Glutamatergic neuron (in vitro differentiated cells): ENCODE measurements around the gene NCR2. TPM values are rescaled to one million over a fixed set of nuclear protein-coding genes. Genes with fewer than 3 reads are reported as not detected.

ENCODE experiments used
- DNase-seq: peaks from one replicate; pipeline ENCODE4 v3.0.0; 2022
- H3K27ac Mint-ChIP-seq: one replicate; pipeline ENCODE4 v1.8.0; 2020; ENCODE audit warnings: mild to moderate bottlenecking, mixed read lengths, inconsistent platforms; ENCODE audit not compliant: unreplicated experiment
- H3K27me3 Mint-ChIP-seq: one replicate; pipeline ENCODE4 v1.8.0; 2020; ENCODE audit warnings: mild to moderate bottlenecking, moderate library complexity, mixed read lengths, inconsistent platforms; ENCODE audit not compliant: unreplicated experiment
- H3K36me3 Mint-ChIP-seq: one replicate; pipeline ENCODE4 v1.8.0; 2020; ENCODE audit warnings: mild to moderate bottlenecking, mixed read lengths, inconsistent platforms; ENCODE audit not compliant: unreplicated experiment
- H3K4me1 Mint-ChIP-seq: one replicate; pipeline ENCODE4 v1.8.0; 2020; ENCODE audit warnings: mild to moderate bottlenecking, low read depth, mixed read lengths, inconsistent platforms; ENCODE audit not compliant: unreplicated experiment
- H3K4me3 Mint-ChIP-seq: one replicate; pipeline ENCODE4 v1.8.0; 2020; ENCODE audit warnings: mild to moderate bottlenecking, mixed read lengths, inconsistent platforms; ENCODE audit not compliant: unreplicated experiment
- H3K9me3 Mint-ChIP-seq: one replicate; pipeline ENCODE4 v1.8.0; 2020; ENCODE audit warnings: mild to moderate bottlenecking, moderate library complexity, mixed read lengths, inconsistent platforms; ENCODE audit not compliant: unreplicated experiment
- CTCF ChIP-seq: fragments of 200-600 bp; sonication (generic); IDR thresholded peaks from one replicate; pipeline ENCODE4 v1.5.0; 2021; ENCODE audit not compliant: partially characterized antibody, unreplicated experiment
- total RNA-seq: library from RNA; stranded (reverse); fragmentation: NEBNext Ultra II Directional; extraction: Animal tissue kit (Norgen Biotek cat#: 25700); gene quantifications from one replicate; pipeline ENCODE4 v1.2.1, GENCODE V29; 2021; ENCODE audit not compliant: unreplicated experiment

The NCR2 gene
- total RNA-seq, 1 donor from 2014 or later = not detected

- no peak for DNase-seq
- Mint-ChIP-seq H3K9me3 (no peaks in the 10 kb centered on the region), H3K4me1 (peaks cover 10% of the 10 kb centered on the region), H3K36me3 (no peaks in the 10 kb centered on the region), H3K4me3 (no peak overlapping the region), H3K27me3 (peaks cover 11% of the 10 kb centered on the region), H3K27ac (no peak overlapping the region)
- TF ChIP-seq CTCF = no peak
Measured at GRCh38 chr6:41335943-41336342, 535 bp downstream of the NCR2 start.

DNA sequence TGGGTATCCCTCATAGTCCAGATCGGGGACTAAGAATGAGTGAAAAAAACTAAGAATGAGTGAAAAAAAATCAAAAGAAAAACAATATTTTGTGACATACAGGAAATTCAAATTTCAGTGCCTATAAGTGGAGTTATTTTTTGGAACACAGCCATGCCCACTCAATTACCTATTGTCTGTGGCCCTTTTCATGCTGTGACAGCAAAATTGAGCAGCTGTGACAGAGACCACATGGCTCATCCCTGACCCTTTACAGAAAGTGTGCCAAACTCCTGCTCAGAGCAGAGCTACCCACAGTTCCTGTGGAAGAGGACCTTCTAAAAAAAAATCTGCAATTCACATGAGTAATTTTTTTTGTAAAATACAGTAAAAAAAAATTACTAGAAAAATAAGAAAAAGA, 1.4 kb downstream of the NCR2 start:
- no peak for TF ChIP-seq CTCF
- no peak for DNase-seq
- H3K27ac Mint-ChIP-seq = no peak overlapping the region
- H3K9me3 Mint-ChIP-seq = peaks cover 1% of the 10 kb centered on the region
- peaks cover 10% of the 10 kb centered on the region for H3K4me1 Mint-ChIP-seq
- H3K4me3 Mint-ChIP-seq = no peak overlapping the region
- peaks cover 11% of the 10 kb centered on the region for H3K27me3 Mint-ChIP-seq
- no peaks in the 10 kb centered on the region for H3K36me3 Mint-ChIP-seq

DNA sequence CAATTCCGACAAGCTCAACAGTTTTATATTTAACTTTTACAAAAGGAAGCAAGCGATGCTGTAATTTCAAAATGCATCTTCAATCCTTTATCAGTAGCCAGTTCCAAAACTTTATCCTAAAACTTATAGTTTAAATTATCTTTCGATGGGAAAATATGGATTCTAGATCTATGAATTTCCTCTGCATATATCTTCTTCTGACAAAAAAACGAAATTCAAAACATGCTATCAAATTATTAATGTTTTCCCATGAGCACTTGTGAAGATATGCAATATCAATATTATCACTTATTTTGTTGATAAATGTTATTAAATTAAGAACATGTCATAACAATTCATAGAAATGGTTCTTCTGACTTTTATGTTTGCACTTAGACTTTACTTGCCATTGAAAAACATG, 2.3 kb downstream of the NCR2 start:
- peaks cover 1% of the 10 kb centered on the region for H3K9me3 Mint-ChIP-seq
- no peaks in the 10 kb centered on the region for H3K36me3 Mint-ChIP-seq
- no peak overlapping the region for H3K27ac Mint-ChIP-seq
- DNase-seq = no peak
- H3K4me1 Mint-ChIP-seq = peaks cover 8% of the 10 kb centered on the region
- H3K27me3 Mint-ChIP-seq = peaks cover 11% of the 10 kb centered on the region
- no peak for TF ChIP-seq CTCF
- no peak overlapping the region for H3K4me3 Mint-ChIP-seq

DNA sequence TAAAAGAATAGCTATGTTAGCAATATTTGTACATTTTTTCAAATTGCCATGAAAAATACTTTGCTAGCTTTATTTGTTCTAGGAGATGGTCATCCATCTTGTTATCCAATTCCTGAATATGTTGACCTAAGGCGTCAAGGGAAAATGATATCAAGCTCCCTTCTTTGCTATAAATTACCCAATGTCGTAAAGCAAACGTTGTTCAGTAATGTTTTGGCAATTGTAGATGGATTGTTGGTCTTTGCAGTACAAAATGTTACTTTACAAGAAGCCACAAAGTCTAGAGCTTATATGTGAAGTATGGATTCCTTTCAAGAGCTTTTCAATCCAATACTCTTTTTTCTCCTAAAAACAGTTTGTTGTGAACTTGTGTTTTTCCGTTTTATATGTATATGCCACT, 3.3 kb downstream of the NCR2 start:
- H3K4me3 Mint-ChIP-seq = no peak overlapping the region

DNA sequence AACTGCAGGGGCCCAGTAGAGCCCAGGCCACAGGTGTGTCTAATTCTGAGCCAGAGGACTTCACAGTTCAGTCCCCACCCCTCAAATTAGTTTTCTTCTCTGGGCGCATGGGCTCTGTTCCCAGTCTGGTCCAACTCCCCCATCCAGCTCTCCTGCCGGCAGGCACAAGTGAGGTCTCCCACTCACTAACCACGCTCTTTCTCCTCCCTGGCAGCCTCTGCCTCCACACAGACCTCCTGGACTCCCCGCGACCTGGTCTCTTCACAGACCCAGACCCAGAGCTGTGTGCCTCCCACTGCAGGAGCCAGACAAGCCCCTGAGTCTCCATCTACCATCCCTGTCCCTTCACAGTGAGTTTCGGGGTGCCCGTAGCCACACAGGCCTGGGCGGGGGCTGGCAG, 6.2 kb downstream of the NCR2 start:
- Mint-ChIP-seq H3K27ac (no peak overlapping the region), H3K4me1 (no peaks in the 10 kb centered on the region), H3K4me3 (no peak overlapping the region), H3K27me3 (peaks cover 21% of the 10 kb centered on the region), H3K36me3 (no peaks in the 10 kb centered on the region), H3K9me3 (peaks cover 1% of the 10 kb centered on the region)
- no peak for TF ChIP-seq CTCF
- DNase-seq = no peak

More for the DNA sequence above, 3.3 kb downstream of the NCR2 start:
- no peak overlapping the region for H3K27ac Mint-ChIP-seq
- peaks cover 1% of the 10 kb centered on the region for H3K9me3 Mint-ChIP-seq
- H3K4me1 Mint-ChIP-seq = peaks cover 5% of the 10 kb centered on the region
- no peak for DNase-seq
- no peak for TF ChIP-seq CTCF
- H3K27me3 Mint-ChIP-seq = peaks cover 12% of the 10 kb centered on the region
- H3K36me3 Mint-ChIP-seq = no peaks in the 10 kb centered on the region
